ENCODE results near the gene NDP.

NDP gene

GRCh38 chrX:44011506-44011905 lies 38.3 kb upstream of the NDP start:
- H3K27ac ChIP-seq (ENCODE audit: low read length), result no peak overlapping the region
- DNase-seq (no peak), ATAC-seq (ENCODE audit: insufficient read depth, low read depth) (no peak)
- H3K9ac ChIP-seq (ENCODE audit: low read depth, low read length), result no peak overlapping the region
- no peaks in the 10 kb centered on the region for H3K9me3 ChIP-seq (ENCODE audit: insufficient read depth, low read length, severe bottlenecking)
- H2AFZ ChIP-seq (ENCODE audit: low read depth, low read length), result no peak overlapping the region
- H3K4me1 ChIP-seq (ENCODE audit: insufficient read depth, low read length), result peaks cover 8% of the 10 kb centered on the region
- H3K79me2 ChIP-seq (ENCODE audit: insufficient read depth, low read length), result no peaks in the 10 kb centered on the region
- H3K27me3 ChIP-seq (ENCODE audit: insufficient read depth, low read length, poor library complexity), result no peaks in the 10 kb centered on the region
- no peak for TF ChIP-seq EZH2 (IDR thresholded peaks at IDR 0.05; ENCODE audit: borderline replicate concordance, low read depth, low read length, severe bottlenecking)
- no peak for TF ChIP-seq CTCF (IDR thresholded peaks at IDR 0.05; ENCODE audit: borderline replicate concordance, extremely low read depth, low read length, poor library complexity, severe bottlenecking)
- no peak overlapping the region for H3K4me2 ChIP-seq (ENCODE audit: insufficient read depth, low read length)
- H3K36me3 ChIP-seq (ENCODE audit: insufficient read depth, low read length), result no peaks in the 10 kb centered on the region
- no peaks in the 10 kb centered on the region for H4K20me1 ChIP-seq (ENCODE audit: insufficient read depth, low read length)
- no peak overlapping the region for H3K4me3 ChIP-seq (ENCODE audit: low read depth in 1 of 2, low read length in 2 of 2)

- Histone ChIP-seq H3K79me2 (ENCODE audit: insufficient read depth, low read length) (no peaks in the 10 kb centered on the region), H3K27me3 (ENCODE audit: insufficient read depth, low read length, poor library complexity) (no peaks in the 10 kb centered on the region)
- TF ChIP-seq EZH2 (IDR thresholded peaks at IDR 0.05; ENCODE audit: borderline replicate concordance, low read depth, low read length, severe bottlenecking) (no peak), CTCF (IDR thresholded peaks at IDR 0.05; ENCODE audit: borderline replicate concordance, extremely low read depth, low read length, poor library complexity, severe bottlenecking) (no peak)
These were observed 37.4 kb upstream of the NDP start for GRCh38 chrX:44010626-44011025.

GRCh38 chrX:44006081-44006480 lies 32.9 kb upstream of the NDP start:
- no peak overlapping the region for H3K4me3 ChIP-seq (ENCODE audit: low read depth in 1 of 2, low read length in 2 of 2)
- DNase-seq (no peak), ATAC-seq (ENCODE audit: insufficient read depth, low read depth) (no peak)
- H2AFZ ChIP-seq (ENCODE audit: low read depth, low read length), result no peak overlapping the region
- H3K4me1 ChIP-seq (ENCODE audit: insufficient read depth, low read length), result no peaks in the 10 kb centered on the region
- no peak for TF ChIP-seq CTCF (IDR thresholded peaks at IDR 0.05; ENCODE audit: borderline replicate concordance, extremely low read depth, low read length, poor library complexity, severe bottlenecking)
- no peak for TF ChIP-seq EZH2 (IDR thresholded peaks at IDR 0.05; ENCODE audit: borderline replicate concordance, low read depth, low read length, severe bottlenecking)
- no peak overlapping the region for H3K4me2 ChIP-seq (ENCODE audit: insufficient read depth, low read length)
- H3K36me3 ChIP-seq (ENCODE audit: insufficient read depth, low read length), result no peaks in the 10 kb centered on the region
- no peak overlapping the region for H3K9ac ChIP-seq (ENCODE audit: low read depth, low read length)
- H3K9me3 ChIP-seq (ENCODE audit: insufficient read depth, low read length, severe bottlenecking), result no peaks in the 10 kb centered on the region
- no peak overlapping the region for H3K27ac ChIP-seq (ENCODE audit: low read length)
- H4K20me1 ChIP-seq (ENCODE audit: insufficient read depth, low read length), result no peaks in the 10 kb centered on the region
- H3K27me3 ChIP-seq (ENCODE audit: insufficient read depth, low read length, poor library complexity), result no peaks in the 10 kb centered on the region
- H3K79me2 ChIP-seq (ENCODE audit: insufficient read depth, low read length), result no peaks in the 10 kb centered on the region

More at GRCh38 chrX:44010626-44011025, 37.4 kb upstream of the NDP start:
- Histone ChIP-seq H3K36me3 (ENCODE audit: insufficient read depth, low read length) (no peaks in the 10 kb centered on the region), H3K9ac (ENCODE audit: low read depth, low read length) (no peak overlapping the region), H3K4me3 (ENCODE audit: low read depth in 1 of 2, low read length in 2 of 2) (no peak overlapping the region), H3K27ac (ENCODE audit: low read length) (no peak overlapping the region), H3K9me3 (ENCODE audit: insufficient read depth, low read length, severe bottlenecking) (no peaks in the 10 kb centered on the region), H3K4me1 (ENCODE audit: insufficient read depth, low read length) (peaks cover 8% of the 10 kb centered on the region), H4K20me1 (ENCODE audit: insufficient read depth, low read length) (no peaks in the 10 kb centered on the region), H2AFZ (ENCODE audit: low read depth, low read length) (no peak overlapping the region), H3K4me2 (ENCODE audit: insufficient read depth, low read length) (no peak overlapping the region)
- DNase-seq, result no peak
- ATAC-seq (ENCODE audit: insufficient read depth, low read depth), result no peak

- TF ChIP-seq EZH2 (IDR thresholded peaks at IDR 0.05; ENCODE audit: borderline replicate concordance, low read depth, low read length, severe bottlenecking) (no peak), CTCF (IDR thresholded peaks at IDR 0.05; ENCODE audit: borderline replicate concordance, extremely low read depth, low read length, poor library complexity, severe bottlenecking) (no peak)
- DNase-seq, result no peak
- no peak for ATAC-seq (ENCODE audit: insufficient read depth, low read depth)
- H3K4me3 ChIP-seq (ENCODE audit: low read depth in 1 of 2, low read length in 2 of 2), result no peak overlapping the region
- no peaks in the 10 kb centered on the region for H3K36me3 ChIP-seq (ENCODE audit: insufficient read depth, low read length)
- H4K20me1 ChIP-seq (ENCODE audit: insufficient read depth, low read length), result no peaks in the 10 kb centered on the region
- no peaks in the 10 kb centered on the region for H3K27me3 ChIP-seq (ENCODE audit: insufficient read depth, low read length, poor library complexity)
- no peak overlapping the region for H3K27ac ChIP-seq (ENCODE audit: low read length)
- no peak overlapping the region for H2AFZ ChIP-seq (ENCODE audit: low read depth, low read length)
- H3K9me3 ChIP-seq (ENCODE audit: insufficient read depth, low read length, severe bottlenecking), result no peaks in the 10 kb centered on the region
- no peaks in the 10 kb centered on the region for H3K4me1 ChIP-seq (ENCODE audit: insufficient read depth, low read length)
- no peaks in the 10 kb centered on the region for H3K79me2 ChIP-seq (ENCODE audit: insufficient read depth, low read length)
- H3K4me2 ChIP-seq (ENCODE audit: insufficient read depth, low read length), result no peak overlapping the region
- no peak overlapping the region for H3K9ac ChIP-seq (ENCODE audit: low read depth, low read length)
These were observed 30.8 kb upstream of the NDP start for GRCh38 chrX:44003975-44004374.

All from DND-41 (cell line).